Non-pigmented ciliary epithelial cell (primary cell): ENCODE measurements around the gene LTBP1.

ENCODE experiments used
- DNase-seq: peaks from one replicate; pipeline ENCODE4 v3.0.0-alpha.2; 2010; ENCODE audit warnings: low read depth

LTBP1 gene

DNA sequence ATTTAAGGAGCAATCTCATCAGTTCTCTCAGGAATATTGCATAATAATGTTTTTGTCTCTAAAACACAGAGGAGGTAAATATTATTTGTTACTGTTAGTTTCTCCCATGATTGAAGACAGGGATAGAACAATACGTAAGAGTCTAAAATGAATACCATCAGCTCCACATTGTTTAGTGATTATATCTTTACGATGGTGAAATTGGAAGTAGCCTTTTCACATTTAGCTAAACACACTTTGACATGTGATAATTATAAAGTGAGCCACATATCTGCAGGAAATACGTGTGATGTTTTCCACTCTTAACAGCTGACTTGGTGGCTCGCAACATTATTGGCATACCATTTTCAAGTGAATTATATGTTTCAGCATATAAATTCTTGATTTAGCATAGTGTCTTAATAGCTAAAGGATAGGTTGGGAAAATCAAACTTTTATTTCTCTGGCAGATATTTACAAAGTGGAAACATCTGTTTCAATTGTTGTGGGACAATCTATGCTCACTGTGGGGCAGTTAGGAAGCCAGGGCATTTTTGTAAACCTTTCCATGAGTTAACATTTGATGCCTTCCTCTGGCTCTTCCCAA is 321.6 kb downstream of the LTBP1 start:
- DNase-seq, result no peak

DNA sequence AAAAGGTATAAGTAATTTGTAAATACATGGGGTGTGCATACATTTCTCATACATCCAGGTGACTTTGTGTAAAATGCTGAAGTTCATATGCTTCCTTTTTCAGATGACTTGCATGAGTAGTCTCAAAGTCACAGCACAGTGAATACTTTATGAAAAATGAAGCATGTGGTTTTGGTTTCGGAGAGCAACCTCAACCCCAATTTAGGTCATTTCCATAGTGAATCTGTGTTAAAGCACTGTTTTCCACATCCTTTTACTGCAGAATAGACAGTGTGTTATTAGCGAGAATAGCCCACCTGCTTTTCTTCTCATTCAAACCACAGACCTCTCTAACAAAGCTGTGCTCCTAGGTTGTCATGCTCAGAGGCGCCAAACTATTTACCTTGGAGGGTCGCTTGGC is 325.2 kb downstream of the LTBP1 start:
- no peak for DNase-seq

DNA sequence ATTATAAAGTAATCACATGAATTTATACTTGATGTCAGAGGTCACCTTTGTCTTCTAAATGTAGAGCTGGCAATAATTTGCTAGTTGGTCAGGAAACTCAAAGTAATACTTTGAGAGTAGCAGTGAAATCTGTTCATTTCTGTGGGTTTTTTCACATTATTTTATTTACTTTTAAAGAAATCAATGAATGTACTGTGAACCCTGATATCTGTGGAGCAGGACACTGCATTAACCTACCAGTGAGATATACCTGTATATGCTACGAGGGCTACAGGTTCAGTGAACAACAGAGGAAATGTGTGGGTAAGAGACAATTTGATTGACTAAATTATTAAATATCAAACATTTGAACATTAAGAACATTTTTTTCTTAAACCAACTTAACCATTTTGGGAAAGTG is 326.7 kb downstream of the LTBP1 start:
- DNase-seq, result no peak

DNA sequence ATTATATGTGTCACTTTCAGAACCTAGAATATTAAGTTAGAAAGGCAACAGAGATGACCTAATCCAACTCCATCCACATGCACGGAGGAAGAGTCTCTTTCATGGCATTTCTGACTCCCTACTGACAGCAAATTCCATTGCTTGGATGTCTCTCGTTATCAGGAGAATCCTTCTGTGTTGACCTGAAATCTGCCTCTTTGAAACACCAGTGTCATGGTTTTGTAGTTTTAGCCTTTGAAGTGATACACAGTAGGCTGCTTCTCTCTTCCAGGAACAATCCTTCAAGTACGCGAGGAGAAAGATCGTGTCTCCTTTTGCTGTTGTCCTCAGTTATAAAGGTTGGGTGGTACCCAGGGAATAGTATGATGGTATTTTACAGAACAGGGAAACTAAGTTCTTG is 327.8 kb downstream of the LTBP1 start:
- DNase-seq, result no peak

DNA sequence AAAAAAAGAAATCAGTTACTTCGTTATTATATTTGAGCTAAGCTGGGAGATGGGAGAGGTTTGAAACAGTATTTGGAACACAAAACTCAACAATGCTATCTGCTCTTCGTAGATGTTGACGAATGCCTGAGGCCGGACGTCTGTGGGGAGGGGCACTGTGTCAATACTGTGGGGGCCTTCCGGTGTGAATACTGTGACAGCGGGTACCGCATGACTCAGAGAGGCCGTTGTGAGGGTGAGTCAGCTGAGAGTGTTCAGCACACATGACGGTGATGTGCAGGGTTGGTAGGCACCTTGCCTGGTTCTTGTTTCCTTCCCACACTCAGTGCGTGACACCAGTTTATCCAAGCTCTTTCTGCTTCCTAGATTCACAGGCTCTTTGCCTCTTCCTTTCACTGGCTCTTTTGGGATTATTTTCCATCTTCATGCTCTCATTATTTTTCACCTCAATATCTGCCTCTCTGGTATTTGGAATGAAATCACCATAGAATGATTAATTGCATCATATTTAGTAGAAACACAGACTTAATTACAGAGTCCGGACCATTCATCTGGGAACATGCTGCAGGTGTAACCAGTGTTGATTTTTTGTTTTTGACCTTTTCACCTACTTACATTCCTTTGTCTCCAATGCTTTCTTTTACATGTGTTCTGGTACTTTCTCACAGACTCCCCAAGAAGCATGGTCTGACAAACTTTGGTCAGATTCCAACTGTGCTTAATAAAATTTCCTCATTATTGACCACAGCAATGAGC is 329.1 kb downstream of the LTBP1 start:
- DNase-seq, result peak; percentile 91

DNA sequence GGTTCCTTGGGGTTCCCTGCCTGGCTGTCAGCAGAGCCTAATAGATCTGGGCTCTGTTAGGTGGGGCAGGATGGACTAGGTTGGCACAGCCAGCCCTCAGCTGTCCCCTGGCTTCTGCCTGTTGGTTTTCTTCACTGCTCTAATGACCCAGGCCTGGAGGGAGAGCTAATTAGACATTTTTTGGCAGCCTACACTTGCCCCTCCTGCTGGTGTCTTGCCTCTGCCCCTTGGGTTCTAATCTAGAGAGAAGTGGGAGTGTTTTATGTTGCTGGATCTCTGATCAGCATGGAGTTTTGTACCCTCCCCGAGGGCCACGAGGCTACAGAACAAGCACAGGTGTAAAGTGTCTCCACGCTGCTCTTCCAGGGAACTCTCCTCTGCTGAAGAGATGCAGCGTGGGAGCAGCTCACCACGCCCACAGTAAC is 330.3 kb downstream of the LTBP1 start:
- DNase-seq, result no peak

DNA sequence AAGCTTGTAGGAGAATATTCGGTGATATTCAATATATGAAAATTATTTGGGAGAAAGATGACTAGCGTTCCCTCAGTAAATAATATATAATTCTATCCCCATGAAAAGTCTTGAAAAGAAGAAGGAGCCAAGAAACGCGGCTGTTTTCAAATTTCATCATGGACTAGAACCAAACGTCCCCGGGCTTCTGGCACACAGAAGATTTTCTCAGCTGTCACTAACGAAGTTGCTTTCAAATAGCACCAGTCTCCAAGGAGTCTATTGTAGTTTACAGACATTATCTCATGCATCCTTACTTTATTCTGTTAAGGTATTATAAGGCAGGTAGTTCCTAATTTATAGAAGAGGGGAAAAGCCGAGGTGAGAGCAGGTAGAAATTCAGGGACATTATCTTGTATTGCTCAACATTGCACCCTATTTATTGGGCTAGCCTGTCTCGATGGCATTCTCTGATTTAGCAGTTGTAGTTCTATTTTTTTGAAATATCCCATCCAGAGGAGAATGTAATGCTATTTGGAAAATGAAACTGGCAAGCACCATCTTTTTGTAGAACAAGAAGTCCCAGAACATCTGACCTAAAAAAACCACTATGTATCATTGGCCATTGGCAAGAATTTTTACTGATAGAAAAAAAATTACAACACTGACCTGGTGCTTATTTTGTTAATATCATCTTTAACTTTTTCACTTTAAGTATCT is 331.6 kb downstream of the LTBP1 start:
- DNase-seq, result no peak

DNA sequence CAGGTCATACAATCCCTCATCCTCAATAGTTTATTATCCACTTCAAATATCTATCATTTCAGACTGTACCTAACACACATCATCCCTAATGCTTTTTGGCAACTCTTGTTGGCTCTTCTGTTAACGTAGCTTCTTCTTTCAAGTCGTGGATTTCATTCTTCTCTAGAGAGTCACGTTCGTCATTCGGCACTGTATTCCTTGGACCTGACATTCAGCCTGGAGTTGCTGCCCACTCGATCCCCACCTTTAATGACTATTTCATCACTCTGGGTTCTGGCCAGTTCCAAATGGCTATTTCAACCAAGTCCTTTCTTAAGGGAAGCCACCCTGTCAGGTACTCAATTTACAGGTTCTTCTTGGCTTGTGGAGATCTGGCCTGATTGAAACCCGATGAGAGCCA is 337.5 kb downstream of the LTBP1 start:
- DNase-seq, result no peak

DNA sequence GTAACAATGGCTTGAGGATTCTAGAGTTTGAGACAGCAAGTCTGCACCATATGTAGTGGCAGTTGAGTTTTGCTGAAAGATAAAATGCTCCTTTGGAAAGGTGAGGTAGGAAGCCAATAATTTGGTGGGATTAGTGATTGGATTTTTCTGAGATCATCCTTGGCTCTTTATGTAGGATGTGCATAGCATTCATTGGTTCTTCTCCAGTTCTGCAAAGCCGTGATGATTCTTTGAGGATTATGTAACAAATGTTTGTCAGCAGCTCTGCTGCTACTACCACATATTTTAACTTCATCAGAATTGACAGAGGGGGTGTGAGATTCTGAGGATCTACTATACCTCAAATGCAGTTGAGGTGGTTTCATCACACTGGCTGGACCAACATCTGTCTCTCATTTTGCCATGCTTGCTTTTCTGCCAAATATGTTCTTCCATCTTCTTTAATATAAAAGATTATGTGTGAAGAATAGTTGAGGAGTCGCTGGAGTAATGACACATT is 340.8 kb downstream of the LTBP1 start:
- DNase-seq, result no peak

DNA sequence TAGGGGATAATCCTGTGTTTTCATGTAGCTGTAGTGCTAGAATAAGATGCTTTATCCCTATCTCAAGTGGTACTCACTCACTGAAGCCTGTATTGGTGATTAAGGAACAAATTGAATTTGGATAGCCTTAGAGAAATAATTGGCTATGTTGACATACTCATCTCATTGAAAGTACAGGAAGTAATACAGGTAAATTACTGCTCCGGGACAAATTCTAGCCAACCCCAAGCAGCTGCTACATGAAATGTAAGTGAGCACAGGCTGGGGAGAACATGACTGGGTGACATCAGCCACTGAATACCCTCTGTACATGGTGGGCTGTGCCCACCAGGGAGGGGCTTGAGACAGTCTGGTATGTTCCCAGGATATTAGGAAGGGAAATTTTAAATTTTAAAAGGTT is 341.3 kb downstream of the LTBP1 start:
- DNase-seq, result no peak

DNA sequence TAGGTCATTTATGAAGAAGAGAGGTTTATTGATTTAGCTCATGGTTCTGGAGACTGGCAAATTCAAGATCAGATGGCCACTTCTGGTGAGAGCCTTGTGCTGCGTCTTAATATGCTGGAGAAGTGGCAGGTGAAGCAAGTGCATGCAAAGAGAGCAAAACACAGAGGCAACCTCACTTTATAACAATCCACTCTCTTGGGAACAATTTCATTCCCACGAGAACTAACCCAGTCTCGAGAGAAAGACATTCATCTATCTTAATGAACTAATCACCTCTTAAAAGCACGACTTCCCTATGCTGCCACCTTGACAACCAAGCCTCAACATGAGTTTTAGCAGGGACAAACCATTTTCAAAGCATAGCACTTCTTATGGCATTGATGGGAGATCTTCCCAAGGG is 343.2 kb downstream of the LTBP1 start:
- no peak for DNase-seq

DNA sequence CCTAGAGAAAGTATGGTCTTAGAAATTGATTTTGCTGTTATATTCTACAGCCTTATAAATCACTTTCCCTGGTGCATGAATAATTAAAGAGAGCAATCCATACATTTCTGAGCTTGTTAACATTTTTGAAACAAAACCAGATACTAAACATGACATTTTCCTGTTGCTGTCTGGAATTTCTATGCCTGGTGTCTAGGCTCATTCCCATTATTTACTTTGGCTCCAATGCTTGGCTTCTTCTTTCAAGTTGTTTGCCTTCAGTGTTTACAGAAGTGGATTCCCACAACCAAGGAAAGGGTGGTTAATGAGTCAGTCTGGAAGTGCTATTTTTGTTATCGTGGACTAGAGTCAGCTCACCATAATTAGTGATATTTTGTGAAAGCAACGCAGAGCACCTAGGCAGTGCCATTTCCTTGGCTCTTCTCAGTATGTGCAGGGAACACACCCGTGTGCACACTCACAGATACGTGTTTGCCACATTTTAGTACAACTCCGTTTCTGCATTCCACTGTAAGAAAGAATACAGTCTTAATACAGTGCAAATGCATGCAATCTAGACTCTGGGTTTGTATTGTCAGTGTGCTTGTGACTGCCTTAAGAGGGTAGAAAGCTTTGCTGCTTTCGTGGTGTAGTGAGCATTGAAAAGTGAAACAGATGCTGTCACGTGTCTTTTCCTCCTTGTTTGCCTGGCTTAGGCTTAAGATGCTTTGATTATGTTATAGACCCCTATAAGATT is 344.7 kb downstream of the LTBP1 start:
- peak; percentile 71 for DNase-seq

DNA sequence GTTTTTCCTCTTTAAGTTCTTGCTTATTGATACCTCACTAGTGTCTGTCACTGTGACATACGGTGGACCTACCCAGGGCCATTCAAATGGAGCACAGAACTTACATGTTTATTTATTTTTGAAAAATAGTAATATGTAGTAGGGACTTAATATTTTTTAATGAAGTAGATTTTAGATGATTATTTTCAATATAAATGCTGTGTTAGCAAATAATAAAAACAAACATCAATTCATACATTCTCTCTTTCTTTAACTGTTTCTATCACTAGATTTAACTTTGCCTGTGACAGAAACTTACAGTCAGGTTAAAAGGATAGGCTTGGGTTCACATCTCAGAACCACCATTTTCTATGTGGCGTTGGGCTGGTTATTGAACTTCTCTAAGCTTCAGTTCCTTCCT is 345.3 kb downstream of the LTBP1 start:
- DNase-seq, result no peak

DNA sequence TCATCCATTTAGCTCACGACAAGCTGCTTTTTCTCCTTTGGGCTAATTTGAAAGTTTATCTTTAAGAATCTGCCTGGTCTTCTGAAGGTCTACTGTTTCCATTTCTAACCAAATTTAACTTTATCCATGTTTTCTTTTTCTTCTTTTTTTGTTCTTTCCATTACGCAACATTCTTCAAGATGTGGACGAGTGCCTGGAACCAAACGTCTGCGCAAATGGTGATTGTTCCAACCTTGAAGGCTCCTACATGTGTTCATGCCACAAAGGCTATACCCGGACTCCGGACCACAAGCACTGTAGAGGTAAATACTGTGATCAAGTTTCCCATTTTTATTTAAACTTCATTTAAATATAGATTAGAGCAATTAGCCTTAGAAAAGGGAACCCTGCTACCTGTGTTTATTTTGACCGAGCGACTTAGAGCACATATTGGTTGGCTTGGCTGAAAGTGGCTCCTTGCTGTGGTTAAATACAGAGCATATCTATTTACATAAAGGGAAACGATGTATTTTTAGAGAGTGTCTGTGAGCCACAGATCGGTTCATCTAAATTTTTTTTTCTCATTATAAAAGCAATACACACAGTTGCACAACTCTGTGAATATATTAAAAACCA is 346.3 kb downstream of the LTBP1 start:
- DNase-seq, result no peak

DNA sequence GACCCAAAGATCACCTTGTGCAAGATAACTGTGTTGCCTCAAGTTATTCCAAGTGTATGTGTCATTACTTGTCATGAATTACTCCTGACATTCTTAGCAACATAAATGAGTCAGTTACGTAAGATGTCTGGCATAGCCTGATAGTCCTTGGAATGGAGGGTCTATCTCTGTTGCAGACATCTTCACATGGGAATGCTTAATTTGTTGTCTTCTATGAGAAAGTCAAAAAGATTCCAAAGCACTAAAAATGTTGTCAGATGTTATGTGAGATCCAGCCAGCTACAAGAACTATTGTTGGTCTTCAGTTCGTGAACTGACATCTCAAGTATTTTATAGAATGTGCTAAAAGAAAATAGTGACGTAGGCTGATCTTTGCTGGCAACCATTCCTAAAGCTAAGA is 351.5 kb downstream of the LTBP1 start:
- DNase-seq, result no peak

DNA sequence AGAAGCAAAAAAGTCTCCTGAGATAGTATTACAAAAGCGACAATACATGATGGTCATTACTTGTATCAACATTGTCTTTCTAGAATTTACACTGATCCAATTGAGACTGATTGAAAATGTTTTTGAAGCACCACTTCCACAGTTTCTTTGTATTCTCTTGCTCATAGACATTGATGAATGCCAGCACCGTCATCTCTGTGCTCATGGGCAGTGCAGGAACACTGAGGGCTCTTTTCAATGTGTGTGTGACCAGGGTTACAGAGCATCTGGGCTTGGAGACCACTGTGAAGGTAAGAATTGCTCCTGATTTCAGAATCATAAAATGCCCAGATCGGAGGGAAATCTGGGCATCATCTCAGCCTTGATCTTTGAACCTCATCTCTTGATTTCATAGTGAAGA is 354.6 kb downstream of the LTBP1 start:
- DNase-seq, result no peak

DNA sequence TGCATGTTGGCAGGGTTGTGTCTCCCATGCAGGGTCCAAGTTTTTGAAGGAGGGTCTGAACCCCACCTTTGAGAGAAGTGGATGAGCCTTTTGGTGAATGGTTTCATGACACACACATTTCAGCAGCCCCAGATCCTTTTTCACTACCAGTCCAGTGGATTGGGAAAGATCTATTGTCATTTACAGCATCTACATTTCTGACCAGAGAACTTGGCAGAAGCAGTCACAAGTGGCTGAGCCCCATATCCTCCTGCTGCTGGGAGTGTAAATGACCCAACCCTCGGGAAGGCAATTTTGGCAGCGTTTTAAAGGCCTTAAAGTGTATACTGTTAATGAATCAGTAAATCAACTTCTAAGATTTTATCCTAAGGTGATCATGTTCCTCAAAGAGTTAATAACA is 355.6 kb downstream of the LTBP1 start:
- no peak for DNase-seq

DNA sequence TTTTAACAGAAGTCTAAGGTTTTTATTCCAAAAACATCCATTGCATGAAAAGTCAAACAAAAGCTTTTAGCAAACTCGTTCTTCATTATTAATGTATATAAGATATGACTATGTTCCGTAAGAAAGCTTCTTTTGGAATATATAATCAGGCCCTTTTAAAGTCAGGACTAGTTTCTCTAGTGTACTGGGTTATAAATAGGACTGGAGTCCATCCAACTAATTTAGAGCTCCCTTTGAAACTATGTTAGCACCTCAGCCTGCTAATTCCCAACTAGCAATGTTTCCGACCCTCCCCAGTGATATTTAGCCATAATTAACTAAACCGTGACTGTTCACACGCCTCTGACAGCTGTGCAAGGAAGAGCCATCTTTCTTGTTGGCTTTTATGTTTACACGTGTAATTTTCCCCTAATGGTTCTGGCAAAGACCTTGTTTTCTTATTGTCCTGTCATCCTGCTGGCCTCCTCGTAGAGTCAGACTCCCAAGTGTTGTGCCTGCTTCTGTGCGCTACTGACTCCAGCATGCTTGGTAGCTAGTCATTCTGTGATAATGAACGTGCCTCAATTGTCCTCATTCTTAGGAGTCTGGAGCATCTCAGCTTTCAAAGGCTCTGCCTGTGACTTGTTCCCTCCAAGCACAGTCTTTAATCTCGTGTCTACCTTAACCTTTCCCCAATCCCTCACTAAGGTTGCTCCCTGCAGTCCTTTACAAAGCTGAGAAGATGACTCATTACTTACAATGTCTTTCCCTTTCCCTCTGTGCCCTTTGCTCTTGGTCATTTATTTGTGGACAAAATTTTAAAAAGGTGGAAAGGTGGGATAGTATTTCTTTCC is 357.5 kb downstream of the LTBP1 start:
- no peak for DNase-seq

DNA sequence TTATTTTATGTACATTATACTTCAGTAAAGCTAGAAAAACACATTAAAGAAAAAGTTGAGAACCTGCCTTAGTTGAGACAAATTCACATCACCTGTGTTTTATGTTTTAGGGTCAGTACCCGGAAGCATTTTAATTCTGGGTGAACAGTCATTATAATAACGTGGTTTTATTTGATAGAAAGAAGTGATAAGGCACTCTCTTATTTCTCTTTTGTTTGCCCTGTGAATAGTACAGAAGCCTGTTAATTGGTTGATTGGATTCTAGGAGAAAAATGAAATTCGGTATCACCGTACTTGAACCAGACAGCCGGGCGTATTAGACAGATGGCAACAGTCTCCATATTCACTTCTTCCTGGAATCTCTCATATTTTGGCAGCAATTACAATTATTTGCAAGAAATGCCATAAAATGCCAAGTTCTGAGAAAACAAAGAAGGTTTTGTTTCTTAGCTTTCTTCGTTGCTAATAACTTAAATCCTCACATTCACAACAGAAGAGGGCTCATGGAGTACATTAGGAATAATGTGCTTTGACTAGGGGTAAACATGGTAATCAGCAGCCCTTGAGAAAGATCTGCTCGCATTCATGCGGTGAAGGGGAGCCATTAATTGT is 361.0 kb downstream of the LTBP1 start:
- DNase-seq, result no peak

DNA sequence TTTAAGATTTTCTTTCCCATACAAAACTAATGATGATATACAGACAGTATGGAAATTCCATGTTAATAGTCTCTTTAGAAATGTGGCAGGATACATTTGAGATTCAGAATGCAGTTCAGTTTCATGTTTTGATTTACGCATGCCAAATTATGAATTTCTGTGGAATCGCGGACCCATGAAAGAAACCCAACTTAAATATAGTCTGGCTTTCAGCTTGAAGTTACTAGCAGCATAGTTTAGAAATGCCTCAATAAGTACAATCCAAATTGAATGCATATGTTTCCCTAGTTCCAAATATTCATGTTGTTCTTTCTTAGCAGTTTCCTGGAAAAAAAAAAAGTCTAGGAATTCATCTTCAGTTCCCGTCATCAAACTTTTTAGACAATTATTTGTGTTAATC is 365.6 kb downstream of the LTBP1 start:
- DNase-seq, result no peak

DNA sequence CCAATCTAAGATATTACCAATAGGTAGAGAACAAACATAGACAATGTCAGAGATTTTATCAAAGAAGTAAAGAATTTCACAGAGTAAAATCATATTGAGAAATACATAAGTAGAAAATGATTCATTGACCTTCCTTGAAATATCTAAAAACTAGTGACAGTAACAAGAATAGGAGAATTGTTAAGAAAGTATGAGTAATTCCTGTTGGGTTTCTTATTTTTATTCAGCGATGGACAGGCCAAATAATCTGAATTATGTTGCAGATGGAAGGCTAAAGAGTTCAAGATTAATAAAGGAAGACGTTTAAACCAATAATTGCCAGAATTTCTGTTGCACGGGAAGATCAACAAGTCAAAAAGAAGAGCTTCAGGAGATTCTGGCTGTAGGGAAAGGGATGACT is 366.3 kb downstream of the LTBP1 start:
- DNase-seq, result no peak
